Hindlimb muscle (tissue), 1 donor: Measurements from ENCODE around the gene NDUFS3. TPM values are rescaled to one million over a fixed set of nuclear protein-coding genes. Genes with fewer than 3 reads are reported as not detected.
"Not testable (repeated sequence)": the region's sequence is repeated elsewhere in the genome, so short reads cannot be mapped to it uniquely, and the experiment has no call there.

ENCODE experiments used
- DNase-seq: peaks from one replicate; pipeline ENCODE4 v3.0.0-alpha.2; 2013
- polyA plus RNA-seq: library from polyadenylated mRNA; unstranded; fragments of 120-200 nt; gene quantifications from one replicate; pipeline ENCODE4 v1.2.1, GENCODE V29; 2013; ENCODE audit not compliant: insufficient read length

NDUFS3 gene
- 86.6 TPM for polyA plus RNA-seq

DNA sequence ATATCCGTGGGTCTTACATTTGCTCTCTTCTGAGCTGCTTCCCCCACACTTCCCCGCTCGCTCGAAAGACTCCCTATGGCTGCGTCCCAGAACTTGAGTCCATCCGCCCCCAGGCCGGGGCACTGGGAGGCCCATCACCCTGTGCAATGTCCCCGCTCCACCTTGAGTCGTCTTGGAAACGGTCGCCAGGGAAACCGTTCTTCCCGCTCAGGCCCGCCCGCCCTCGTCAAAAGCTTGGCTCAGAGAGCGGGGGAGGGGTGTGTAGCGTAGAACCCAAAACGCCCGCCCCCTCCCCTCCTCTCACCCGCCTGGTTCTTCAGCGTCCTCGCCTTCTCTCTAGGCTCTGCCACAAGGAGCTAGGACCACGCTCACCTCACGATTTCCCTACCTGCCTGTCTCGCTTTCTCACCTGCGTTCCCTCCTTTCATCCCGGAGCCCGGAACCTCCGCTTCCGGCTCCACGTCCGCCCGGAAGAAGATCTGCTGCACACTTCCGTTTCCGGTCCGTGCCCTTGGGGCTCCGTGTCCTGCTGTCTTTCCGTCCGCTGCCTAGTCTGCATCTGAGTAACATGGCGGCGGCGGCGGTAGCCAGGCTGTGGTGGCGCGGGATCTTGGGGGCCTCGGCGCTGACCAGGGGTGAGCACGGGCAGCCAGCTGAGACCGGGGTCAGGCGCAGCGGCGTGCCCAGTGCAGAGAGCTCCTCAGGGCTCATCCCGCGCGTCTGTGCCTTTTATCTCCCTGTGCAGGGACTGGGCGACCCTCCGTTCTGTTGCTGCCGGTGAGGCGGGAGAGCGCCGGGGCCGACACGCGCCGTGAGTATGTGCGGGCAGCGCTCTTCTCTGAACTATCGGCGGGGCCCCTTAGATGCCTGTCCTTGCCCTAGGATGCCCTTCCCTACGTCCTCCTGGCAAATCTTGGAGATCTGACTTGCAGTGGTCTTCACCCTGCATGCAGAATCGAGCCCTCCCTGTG, at the start of gene NDUFS3, which contains the start of gene KBTBD4:
Gene NDUFS3, plus strand, starts transcription at position 551 of the 971 bp plus-strand sequence. Its CDS starts 18 bp downstream, at position 569.
Gene KBTBD4, minus strand, starts transcription at position 447 of the 971 bp plus-strand sequence. Its CDS starts 19 bp downstream, at position 428.
- peak; percentile 93 for DNase-seq

DNA sequence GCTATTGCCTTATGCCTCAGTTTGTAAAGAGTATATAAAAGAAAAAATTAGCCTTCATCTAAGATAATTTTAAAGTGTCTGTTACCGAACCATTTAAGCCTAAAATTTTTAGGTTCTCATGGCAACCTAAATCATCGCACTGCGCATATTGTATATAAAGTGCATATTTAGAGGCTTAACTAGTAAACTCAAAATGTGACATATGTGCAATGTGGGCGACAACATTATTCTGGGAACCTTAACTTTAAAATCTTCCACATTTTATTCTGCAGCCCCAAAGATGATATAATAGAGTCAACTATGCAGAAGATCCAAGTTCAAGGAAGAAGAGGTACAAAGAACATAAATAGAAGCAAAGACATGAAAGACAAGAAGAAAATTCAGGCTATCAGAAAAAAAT, 48.9 kb upstream of the NDUFS3 start:
- DNase-seq, result no peak

DNA sequence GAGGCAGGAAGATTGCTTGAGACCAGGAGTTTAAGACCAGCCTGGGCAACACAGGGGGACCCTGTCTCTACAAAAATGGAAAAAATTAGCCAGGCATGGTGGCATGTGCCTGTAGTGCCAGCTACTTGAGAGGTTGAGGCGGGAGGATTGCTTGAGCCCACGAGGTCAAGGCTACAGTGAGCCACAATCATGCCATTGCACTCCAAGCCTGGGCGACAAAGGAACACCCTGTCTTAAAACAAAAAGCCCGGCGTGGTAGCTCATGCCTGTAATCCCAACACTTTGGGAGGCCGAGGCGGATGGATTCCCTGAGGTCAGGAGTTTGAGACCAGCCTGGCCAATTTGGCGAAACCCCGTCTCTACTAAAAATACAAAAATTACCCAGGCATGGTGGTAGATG, 48.2 kb upstream of the NDUFS3 start:
- not testable (repeated sequence) for DNase-seq

DNA sequence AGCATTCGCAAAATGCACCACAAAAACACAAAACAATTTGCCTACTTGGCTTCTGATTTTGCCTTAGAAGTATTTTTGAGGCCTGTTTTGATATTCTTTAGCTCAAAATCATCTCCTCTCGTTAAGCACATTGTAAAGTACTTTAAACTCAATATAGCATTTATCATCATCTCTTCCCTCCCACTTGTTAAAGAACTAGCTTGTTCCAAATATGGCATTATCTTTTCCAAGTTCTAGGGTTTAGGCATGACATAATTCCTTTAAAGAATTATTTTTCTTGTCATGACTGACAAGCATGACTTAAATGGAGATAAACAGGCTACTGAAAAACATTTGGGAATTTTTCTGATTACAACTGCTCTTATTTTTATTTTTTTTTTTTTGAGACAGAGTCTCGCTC, 47.2 kb upstream of the NDUFS3 start:
- DNase-seq, result no peak

DNA sequence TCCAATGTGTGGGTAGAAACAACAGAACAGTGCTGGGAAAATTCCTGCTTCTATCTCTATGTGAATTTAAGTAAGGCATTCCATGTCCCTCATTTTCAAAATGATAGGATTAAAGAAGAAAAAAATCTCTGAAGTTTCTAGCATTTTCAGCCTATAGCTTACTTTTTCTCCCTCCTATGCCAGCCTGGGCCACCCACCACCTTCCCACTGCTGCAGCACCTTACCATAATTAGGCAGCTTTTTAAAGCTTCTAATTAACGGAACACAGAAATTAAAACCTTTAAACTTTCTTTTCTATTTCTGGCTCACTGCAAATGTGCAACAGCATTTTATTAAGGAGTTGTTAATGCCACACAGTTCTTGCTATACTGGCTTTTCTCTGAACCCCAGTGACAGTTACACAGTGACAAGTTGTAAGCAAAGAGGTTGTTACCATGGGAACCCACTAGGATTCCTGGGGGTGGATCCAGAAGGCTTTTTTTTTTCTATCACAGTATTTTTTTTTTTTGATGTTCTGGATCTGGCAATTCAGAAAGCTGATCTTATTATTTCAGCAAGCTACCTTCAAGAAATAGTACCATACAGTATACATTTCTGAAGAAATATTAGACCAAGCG, 46.2 kb upstream of the NDUFS3 start:
- no peak for DNase-seq

DNA sequence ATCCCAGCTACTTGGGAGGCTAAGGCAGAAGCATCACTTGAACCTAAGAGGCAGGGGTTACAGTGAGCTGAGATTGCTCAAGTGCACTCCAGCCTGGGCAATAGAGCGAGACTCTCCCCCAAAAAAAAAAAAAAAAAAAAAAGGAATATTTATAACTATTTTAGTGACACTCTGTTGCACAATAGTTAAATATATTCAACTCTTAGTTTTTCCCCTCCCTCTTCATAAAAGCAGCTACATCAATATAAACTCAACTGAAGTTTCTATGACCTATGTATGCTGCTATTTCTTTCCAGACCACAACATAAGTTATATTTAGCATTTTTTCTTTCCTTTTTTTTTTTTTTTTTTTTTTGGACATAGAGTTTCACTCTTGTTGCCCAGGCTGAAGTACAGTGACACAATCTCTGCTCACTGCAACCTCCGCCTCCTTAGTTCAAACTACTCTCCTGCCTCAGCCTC, 45.2 kb upstream of the NDUFS3 start:
- no peak for DNase-seq

DNA sequence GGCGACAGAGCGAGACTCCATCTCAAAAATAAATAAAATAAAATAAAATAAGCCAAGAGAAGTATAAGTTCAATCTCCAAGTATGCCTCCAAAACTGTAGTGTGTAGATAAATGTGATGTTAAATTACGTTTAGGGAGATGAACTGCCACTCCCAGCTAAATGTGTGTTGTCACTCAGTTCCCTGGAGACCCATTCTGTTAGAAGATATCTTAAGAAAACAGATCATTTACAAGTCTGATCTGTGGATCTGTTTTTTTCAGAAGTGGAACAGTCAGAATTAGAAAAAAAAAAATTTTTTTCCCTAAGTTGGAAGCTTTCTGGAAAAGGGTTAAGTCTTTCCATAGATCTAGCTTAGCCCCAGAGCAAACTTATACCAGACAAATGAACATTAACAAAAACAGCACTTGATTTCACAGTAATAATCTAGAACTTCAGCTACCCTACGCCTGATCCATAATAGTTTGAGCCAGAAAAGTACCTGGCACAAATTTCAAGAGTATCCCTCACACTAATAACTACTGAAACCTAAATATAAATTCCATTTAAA, 44.1 kb upstream of the NDUFS3 start:
- no peak for DNase-seq

DNA sequence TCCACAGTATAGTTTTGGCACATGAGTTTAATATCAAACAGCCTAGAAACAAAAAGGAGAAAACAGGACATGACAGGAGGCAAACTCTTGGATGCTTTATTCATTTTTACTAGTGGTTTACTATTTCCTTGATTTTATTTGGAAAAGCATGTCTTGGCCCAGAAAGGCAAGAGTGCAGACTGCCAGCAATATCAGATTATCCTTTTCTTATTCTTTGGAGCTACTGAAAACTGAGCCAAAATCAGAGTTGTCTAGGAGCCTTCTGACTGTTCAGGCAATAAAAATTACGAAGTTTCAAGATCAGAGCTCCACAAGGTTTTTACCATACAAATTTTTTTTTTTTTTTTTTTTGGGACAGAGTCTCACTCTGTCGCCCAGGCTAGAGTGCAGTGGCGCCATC, 42.0 kb upstream of the NDUFS3 start:
- peak; percentile 22 for DNase-seq

DNA sequence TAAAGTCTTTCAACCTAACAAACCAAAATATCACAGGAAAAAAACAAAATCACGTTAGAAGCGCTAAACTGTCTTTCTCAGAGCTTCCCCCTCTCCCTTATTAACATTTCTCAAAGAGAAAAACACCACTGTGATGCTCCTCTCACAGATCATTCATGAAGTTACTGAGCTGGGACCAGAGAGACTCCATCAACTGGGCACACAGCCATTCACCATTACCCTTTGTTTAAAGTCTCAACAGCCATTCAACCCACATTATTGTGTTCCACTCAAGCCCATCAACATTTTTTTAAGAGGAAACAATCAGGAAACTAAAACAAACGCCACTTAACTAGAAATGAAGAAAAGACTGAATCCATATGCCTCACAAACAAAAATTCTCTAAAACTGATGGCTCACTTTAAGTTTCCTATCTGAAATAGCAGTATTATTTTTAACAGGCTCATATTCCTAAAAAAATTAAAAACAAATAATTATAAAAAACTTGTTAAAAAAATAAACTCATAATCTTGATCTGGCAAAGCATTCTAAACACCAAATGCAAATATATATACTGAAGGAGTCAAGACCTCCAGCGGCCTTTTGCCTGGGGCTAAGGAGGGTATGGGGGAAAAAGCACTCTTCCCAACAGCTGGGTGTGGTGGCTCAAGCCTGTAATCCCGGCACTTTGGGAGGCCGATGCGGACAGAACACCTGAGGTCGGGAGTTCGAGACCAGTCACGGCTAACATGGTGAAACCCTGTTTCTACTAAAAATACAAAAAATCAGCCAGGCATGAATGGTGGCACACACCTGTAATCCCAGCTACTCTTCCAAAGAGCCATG, 39.9 kb upstream of the NDUFS3 start:
- DNase-seq, result no peak

DNA sequence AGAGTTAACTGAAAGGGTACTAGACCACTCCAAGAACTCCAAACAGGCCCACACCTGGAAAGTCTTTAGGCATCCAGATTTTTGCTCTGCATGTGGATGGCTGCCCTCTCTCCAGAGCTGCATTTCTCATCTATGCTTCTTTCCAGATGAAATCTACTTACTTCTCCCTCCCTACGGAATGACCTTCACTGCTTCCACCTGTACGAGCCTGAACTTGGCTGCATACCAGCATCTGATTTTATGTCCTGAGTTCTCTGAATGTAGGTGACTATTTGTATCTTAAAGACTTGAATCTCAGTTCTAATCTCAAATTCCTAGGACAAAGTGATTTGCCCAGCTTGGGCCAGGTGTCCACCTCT, 39.2 kb upstream of the NDUFS3 start:
- DNase-seq, result no peak

DNA sequence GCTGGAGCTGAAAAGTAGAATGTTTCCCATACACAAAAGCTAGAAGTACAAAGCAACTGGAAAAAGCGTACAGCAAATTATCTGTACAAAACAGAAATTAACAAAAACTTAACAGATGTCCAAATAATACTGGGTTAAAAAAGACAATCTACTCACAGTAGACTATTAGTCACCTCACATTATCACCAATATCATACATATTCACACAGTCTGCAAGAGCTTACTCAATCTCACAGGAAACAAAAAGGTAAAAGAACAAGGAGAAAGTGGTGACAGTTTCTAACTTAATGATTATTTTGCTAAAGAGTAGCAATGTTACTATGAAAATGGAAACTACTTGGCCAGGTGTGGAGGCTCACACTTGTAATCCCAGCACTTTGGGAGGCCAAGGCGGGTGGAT, 37.8 kb upstream of the NDUFS3 start:
- no peak for DNase-seq

DNA sequence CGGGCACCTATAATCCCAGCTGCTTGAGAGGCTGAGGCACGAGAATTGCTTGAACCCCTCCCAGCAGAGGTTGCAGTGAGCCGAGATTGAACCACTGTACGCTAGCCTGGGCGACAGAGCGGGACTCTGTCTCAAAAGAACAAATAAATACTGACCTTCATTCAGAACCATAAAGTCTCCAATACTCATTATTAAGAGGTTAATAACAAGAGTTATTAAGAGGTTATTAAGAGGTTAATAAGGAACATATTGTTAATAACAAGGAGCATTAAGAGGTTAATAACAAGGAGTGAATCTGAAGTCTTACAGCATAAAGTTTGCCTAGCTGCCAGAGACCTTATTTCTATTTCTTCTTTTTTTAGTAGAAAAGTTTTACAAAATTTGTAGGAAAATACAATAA, 33.6 kb upstream of the NDUFS3 start:
- no peak for DNase-seq

DNA sequence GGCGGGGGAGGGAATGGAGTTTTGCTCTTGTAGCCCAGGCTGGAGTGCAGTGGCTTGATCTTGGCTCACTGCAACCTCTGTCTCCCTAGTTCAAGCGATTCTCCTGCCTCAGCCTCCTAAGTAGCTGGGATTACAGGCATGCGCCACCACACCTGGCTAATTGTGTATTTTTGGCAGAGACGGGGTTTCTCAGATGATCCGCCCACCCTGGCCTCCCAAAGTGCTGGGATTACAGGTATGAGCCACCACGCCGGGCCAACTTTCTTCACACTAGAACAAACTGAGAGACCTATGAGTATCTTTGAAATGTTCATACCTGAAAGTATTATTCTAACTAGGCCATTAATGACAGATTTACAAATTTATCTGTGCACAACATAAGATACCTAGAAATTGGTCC, 32.6 kb upstream of the NDUFS3 start:
- DNase-seq, result not testable (repeated sequence)

DNA sequence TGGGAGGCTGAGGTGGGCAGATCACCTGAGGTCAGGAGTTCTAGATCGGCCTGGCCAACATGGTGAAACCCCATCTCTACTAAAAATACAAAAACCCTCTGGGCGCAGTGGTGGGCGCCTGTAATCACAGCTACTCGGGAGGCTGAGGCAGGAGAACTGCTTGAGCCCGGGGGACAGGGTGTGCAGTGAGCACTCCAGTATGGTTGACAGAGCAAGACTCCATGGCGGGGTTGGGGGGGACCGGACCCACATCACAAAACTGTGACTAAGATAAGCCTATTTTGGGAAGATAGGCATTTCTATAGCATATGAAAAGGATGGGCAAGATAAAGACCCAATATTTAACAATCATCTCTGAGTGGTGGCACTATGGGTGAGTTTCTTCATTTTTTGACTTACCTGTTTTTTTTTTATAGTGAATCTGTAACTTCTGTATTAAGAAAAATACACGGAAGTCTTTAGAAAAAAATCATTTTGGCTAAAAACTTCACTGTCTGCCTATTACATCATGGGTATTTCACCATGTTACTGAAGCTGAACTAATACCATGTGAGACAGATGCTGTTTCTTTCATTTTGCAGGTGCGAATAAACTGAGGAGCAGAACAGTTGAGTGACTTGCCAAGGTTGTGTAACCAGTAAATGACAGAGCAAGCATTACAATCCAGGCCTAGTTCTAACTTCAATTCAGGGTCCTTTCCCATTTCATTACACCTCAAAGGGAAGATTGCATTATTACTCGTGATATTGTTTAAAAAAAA, 28.4 kb upstream of the NDUFS3 start:
- no peak for DNase-seq

DNA sequence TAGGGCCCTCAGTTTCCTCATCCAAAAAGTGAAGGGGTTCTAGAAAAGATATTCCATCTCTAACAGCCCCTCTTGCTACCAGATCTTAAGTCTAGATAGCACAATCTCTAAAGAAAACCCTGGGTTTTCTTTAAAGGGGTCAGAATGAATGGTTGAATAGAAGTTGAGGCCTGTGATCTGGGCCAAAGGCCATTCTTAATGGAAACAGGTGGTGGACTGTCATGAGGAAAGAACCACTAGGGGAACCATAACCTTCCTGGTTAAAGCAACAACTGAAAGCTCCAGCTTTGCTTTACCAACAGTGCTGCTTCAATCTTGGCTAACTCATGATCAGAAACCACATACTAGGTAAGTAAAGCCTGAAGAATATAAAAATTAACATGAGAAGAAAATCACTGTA, 27.8 kb upstream of the NDUFS3 start:
- DNase-seq, result no peak

DNA sequence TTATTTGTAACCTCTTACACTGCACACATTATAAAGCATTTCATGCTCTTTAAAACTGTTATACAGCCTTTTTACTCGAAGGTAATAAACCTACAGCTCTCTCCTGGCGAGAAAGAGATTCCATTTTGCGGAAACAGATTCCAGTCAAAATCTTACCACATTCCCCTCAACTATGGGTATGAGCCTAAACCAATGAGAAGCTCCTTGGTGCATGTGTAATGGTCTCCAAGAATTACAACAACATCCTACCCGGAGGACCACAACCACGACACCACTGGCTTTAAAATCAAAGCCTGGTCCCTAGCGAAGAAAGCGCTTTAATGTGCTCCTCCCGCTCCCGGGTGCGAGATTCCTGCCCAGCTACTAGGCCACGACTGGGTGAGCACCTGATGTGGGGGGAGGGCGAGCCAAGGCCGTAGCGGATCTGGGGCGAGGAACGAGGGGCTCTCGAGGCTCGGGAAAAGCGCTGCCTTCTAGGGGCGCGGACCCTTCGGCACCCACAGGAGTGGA, 26.8 kb upstream of the NDUFS3 start:
- DNase-seq, result peak; percentile 15

DNA sequence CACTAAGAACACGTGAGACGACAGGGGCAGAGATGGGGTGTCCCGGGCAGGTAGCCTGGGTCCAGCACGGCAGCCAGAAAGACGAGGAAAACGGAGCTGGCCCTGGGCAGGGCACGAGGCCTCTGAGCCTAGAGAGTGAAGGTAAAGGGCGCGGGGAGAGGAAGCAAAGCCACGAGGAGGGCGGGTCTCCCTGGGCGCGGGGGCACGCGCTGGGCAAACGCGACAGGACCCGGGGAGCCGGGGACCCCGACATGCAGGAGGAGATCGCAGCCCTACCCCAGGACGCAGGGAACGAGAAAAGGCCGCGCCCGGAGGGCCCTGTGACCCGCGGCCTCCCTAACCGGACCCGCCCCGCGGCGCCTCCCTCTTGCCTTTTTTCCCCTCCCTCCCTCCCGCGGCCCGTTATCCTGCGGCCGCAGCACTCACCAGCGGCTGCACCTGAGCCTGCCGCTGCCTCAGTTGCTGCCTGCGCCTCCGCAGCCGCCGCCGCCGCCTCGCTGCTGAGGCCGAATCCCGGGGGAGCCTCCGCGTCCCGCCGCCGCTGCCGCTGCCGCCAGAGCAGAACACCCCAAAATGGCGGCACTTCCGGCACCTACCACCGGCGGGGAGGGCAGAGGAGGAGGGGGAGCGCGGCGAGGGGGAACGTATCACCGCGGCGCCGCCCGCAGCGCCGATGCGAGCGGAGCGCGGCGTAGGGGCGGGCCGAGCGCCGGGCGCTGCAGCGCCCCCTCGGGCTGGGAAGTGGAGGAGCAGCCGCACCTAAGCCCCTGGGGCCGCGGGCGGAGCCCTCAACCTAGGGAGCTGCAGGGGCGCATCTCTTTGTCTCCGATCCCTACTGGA, 26.1 kb upstream of the NDUFS3 start, which contains the start of gene CELF1:
Gene CELF1, minus strand, starts transcription at position 567 of the 840 bp plus-strand sequence. CDS start 53,609 bp downstream, outside the sequence.
- DNase-seq, result peak; percentile 93

DNA sequence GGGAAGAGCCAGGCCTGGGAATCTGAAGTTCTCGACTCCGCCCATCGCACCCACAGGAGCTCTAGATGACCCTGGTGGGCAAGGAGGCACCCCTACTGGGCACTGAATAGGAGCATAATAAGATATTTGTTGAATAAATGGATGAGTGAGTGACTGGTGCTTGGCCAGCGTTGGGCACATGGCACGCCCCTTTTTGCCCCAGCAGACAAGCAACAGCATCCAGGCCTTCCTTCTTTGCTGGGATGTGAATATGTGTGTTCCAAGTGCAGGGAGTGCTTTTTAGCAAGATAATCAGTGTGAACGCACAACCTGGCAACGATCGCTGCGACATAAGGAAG, 25.5 kb upstream of the NDUFS3 start:
- DNase-seq, result no peak

DNA sequence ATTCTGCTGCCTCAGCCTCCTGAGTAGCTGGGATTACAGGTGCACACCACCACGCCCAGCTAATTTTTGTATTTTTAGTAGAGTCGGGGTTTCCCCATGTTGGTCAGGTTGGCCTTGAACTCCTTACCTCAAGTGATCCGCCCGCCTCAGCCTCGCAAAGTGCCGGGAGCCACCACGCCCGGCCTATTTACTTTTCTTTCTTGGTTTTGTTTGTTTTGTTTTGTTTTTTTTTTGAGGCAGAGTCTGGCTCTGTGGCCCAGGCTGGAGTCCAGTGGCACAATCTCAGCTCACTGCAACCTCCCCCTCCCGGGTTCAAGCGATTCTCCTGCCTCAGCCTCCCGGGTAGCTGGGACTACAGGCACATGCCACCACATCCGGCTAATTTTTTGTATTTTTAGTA, 21.9 kb upstream of the NDUFS3 start:
- not testable (repeated sequence) for DNase-seq

DNA sequence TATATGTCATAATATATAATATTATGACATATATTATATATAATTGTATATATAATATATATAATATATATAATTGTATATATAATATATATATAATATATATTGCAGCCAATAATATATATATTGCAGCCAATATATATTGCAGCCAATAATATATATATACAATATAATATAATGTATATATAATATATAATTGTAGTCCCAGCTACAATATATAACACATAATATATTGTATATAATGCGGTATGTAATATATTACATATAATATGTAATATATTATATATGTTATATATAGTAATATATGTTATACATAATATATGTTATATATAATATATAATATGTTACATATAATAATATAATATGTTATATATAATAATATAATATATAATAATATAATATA, 20.2 kb upstream of the NDUFS3 start:
- DNase-seq, result no peak
